ENCODE data around the gene NHERF1.

GRCh38 chr17:74722782-74723181, 25.6 kb upstream of the NHERF1 start:
- TF ChIP-seq ZNF274 (IDR thresholded peaks at IDR 0.05; ENCODE audit: low read depth, low read length) (no peak), YY1 (IDR thresholded peaks at IDR 0.05; ENCODE audit: insufficient read depth, insufficient read length) (no peak), SUZ12 (IDR thresholded peaks at IDR 0.05; ENCODE audit: extremely low read depth, insufficient read depth, insufficient read length) (no peak)
